Middle frontal gyrus (tissue), 1 donor: ENCODE measurements around the gene BDH1.
A peak's percentile ranks its signal among the peaks of the same experiment; 100 is the strongest.
"Not testable (repeated sequence)": the region's sequence is repeated elsewhere in the genome, so short reads cannot be mapped to it uniquely, and the experiment has no call there.

Experiments used
- DNase-seq: peaks from one replicate; pipeline ENCODE4 v3.0.0-alpha.2; 2015; ENCODE audit warnings: low spot score; ENCODE audit errors: extremely low spot score

Gene BDH1

DNA sequence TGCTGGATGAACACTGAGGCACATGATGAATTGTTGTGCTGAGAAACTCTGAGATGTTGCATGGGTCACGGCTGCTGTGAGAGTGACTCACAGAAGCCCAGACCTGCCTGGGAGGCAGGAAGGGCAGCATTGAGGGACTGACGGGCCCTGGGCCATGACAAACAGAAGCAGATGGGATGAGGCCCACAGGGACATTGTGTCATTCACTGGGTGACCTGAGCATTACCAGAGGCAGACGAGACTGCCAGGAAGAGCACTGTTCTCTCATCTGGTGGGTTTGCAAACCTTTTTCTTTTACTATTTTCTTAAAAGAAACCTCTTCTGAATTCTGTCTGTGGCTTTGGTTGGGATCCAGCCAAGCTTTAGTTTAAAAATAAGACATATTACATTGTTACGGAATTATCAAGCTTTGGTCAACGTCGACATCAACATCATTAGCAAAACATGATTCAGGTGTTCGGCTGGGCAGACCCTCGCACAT, 67.8 kb downstream of the BDH1 start:
- DNase-seq, result no peak

DNA sequence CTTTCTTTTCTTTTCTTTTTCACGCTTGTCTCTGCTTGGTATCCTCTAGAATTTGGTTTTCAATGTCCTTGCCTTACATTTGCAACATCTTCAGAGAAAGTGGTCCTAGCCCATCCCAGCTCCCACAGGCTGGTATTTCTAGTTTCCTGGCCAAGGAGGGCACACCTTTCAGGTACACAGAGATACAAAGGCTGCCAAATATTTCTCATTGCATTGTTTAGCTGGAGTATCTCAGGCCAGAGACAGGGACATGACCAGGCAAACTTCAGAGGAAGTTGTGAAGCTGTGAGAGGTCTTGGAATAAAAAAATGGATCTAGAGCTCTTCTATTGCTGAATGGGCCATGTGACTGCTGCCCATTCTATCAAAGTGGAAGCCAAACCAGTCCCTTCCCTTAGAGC, 68.9 kb downstream of the BDH1 start:
- no peak for DNase-seq

DNA sequence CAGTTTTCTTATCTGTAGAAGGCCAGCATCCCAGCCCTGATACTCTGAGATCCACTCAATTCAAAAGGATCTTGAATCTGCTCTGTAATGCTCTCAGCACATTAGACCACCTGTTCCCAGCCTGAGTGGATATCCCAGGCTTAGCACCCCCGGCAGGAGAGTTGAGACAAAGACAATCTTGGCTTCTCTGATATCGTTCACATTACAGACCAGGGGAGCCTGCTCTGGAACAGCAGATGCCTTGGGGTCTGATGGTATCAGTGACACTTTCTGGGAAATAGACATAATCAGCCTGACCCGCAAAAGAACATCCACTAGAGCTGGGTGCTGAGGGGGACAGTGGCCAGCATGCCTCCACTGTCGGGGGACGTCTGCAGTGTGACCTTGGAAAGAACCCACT, 70.6 kb downstream of the BDH1 start:
- DNase-seq, result no peak

DNA sequence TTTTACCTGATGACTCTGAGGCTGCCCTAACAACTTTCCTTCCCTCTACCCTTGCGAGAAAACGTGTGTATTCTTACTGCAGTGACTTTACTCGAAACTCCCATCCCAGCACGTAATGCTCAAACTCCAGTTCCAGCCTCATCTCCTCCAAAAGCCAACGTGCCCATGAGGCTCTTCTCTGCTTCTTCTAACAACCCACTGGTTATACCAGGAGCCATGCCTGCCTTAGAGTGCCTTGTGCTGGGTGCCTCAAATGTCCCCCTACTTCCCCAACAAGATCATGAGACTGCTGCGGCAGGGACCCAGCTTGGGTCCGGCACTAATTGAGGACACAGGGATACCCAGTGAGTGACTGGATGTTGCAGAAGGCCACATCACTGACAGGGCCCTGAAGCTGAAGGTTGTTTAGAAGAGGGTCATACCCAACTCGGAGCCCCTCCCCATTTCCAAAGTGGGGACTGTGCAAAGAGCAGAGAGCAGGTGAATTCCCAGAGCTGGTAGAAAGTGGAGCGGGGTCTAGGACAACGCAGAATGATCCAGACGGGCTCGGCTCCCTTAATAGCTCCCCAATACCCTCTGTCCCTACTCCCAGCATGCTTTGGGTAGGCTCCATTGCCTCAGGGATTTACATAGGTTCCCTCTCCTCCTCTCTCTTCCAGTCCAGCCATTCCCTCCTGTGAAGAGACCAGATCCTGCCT, 71.4 kb downstream of the BDH1 start:
- DNase-seq, result no peak

DNA sequence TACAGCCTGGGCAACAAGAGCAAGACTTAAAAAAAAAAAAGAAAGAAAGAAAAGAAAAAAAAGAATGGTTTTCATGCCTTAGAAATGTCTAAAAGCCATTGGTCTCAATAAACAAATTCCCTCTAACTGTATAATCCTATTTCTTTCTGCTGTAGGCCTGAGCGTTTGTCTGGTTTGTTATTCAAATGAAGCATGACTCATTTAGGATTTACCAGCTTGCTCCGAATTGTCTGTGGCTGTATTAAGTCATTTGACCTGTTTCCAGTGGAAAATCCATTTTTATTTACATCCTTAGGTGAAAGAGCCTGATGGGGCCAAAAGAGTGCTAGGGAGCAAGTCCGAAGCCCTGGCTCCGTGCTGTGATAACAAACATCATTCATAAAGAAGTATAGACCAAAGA, 73.8 kb downstream of the BDH1 start:
- no peak for DNase-seq

DNA sequence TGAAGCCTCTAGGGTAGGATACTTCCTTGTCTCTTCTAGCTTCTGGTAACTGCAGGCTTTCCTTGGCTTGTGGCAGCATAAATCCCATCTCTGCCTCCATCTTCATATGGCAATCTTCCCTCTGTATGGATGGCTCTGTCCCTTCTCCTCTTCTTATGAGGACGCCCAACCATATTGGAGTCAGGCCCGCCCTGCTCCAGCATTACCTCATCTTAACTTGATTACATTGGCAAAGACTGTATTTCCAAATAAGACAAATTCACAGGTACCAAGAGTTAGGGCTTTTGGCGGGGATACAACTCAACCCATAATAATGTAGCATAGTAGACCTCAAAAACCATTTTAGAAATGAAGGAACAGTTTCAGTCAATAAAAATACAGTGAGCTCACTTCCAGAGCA, 75.4 kb downstream of the BDH1 start:
- DNase-seq, result no peak

DNA sequence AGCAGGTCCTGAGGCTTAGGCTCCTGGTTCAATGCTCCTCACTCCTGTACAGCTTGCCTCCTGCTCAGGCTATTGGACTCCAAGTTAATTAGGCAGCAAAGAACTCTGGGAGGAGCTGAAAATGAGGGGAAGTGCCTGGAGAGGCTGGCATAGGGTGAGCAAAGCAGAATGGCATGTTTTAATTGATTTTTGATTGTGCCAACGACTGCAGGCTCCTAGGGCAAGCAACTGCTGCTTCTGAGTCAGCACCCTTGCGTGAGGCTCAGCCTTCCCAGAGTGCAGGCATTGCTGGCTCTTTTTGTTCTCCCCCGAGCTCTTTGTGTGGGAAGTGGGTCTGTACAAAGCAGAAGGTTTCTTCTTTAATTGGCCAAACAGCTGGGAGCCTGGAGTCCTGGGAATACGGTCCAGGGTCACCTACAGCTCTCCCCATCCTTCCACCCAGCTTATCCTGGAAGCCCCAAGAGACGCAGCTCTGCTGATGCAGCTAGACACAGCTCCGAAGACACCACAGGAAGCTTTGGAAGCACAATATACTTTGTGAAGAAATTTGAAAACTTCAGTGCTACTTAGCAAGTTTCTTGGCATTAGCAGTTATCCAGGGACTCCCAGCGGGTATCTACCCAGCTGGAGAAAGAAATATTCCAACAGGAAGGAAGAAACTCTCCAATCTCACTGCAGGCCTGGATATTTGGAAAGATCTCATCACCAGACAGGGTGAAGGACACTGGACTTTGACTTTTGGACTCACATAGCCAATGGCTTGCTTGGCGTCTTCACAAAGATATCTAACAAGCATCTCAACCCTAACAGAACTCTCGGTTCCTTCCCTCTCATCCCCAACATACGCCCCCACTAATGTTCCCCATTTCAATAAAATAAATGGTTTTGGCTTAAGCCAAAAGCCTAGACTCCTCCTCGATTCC, 76.8 kb downstream of the BDH1 start:
- DNase-seq, result no peak

DNA sequence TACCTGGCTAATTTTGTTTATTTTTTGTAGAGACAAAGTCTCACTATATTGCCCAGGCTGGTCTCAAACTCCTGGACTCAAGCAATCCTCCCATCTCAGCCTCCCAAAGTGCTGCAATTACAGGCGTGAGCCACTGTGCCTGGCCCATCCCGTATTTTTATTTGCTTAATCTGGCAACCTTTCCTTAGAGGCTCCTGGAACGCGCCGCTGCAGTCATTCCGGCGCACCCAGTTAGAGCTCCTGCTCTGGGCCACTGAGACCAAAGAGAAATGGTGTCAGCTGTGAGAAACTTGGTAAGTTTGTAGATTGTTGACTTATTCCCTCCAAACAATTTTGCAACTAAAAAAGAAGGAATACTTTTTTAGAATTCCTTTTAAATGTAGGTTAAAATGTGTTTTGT, 78.0 kb downstream of the BDH1 start:
- not testable (repeated sequence) for DNase-seq

DNA sequence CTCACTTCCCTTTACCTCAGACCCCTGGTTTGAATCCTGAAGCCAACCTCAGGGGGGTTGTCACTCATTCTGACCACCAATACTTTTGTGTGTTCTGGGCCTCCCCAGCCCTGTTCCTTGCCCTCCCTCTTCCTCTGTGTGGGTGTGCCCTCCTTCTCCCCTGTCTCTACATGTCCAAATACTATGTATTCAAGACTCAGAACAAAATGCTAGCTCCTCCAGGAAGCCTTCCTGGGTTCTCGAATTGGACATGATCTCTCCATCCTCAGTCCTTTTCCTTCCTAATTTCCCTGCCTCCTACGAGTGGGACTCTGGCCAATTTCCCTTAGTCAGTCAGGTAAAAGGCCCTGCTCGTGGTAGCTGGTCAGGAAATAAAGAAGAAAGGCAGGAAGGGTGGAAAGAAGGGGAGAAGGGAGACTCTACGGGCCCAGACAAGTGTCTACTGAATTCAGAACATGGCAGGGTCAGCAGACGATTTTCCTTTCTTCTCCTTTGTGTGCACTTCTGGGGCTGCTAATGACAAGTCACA, 79.7 kb downstream of the BDH1 start:
- DNase-seq, result no peak

DNA sequence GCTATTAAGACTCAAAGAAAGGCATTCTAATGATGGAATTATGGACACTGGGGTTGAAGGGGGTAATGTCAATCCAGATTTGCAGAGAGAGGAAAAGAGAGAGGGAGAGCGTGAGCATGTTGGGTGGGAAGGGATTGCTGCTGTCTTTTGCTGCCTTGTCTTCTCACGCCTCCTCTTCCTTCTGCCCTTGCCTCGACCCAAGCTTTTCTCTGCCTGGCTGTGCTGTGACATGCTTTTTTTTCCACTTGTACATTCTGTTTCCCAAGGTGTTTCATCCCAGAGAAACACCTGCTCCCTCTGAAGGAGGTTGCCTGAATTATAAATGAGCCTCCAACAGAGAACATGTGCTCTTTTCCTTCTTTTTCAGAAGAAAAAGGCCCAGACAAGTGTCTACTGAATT, 80.3 kb downstream of the BDH1 start:
- no peak for DNase-seq

DNA sequence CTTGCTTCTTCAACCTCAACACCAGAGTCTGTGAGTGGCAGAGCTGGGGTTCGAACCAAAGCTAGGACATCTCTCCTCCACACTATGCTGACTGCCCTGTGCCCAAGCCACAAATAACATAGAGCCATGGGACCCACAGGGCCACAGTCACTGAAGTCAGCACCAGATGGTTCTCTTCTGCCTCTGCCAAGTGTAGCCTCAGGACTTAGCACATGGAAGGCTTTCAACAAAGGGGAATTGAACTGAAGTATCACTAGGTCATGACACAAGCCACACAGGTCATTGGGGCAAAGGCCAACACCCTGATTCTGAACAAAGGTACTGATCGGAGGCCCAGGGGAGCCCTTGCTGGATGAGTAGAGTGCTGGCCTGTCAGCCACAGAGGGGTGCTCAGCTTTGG, 83.6 kb downstream of the BDH1 start:
- no peak for DNase-seq

DNA sequence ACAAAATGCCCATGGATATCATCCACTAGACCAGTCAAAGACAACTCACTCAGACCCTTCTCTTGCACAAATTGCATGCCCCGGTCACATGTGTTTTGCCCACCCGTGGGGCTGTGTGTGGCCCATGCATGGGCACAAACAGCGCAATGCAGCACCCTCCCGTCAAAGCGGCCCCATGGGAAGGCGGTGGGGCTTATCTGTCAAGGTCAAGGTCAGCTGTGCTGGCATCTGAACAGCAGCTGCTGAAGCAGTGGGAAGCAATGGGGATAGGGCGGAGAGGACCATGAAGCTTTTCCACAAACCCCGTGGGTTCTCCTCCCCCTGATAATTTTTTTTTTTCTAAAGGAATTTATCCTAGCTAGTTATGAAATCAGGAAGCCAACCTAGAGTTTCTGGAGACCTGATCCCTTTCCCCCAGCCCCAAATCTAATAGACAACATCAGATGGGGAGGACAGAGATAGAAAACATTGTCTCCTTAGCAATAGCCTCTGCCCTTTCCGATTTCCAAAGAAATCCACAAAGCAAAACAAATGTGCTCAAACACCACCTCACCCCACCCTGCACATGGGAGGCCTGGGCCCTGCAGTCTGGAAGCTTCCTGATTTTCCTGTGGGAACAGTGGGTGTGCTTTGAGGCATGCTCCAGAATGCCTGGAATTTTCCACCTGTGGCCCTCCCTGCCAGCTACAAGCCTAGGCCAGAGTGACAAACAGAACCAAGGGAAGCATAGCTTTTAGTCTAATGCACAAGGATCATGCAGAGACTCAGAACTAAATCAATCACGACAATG, 84.4 kb downstream of the BDH1 start:
- DNase-seq, result no peak

DNA sequence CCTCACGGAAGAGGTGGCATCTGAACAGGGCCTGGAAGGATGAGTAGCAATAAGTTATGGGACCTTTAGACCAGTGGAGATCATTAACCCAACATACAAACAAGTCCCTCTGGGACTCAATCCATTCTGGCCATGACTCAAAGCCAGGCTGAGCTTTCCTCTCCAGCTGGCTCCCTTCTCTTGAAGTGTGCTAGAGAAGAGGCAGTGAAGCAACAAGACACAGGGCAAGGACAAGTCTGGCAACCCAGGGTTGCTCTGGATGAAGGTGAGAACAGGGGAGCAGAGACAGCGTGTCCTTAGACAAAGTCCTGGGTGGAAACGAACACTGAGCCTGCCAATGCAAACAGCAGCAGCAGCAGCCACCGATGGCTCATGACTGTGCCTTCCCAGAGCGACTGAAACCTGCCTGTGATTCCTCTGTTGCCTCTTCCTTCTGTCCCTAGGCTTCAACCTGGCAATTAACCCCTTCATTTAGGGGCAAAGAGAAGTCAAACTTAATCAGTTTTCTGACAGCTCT, 86.8 kb downstream of the BDH1 start:
- no peak for DNase-seq

DNA sequence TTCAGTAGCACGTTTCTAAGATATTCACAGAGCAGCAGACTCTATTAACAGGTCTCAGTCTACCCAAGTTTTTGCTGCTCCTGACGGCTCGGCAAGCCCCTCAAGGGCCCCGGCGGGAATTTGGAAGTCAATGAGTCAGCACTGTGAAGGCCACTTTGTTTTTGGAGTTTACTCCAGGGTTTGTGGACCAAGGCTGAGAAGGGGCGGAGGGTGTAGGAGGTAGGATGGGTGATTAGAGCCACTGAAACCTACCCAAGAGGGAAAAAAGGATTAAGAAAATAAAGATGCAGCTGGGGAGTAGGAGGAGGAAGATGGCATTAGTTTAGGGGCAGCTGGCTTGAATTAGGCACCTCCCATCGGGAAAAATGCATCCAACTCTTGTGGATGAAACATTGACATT, 87.6 kb downstream of the BDH1 start:
- DNase-seq, result no peak

DNA sequence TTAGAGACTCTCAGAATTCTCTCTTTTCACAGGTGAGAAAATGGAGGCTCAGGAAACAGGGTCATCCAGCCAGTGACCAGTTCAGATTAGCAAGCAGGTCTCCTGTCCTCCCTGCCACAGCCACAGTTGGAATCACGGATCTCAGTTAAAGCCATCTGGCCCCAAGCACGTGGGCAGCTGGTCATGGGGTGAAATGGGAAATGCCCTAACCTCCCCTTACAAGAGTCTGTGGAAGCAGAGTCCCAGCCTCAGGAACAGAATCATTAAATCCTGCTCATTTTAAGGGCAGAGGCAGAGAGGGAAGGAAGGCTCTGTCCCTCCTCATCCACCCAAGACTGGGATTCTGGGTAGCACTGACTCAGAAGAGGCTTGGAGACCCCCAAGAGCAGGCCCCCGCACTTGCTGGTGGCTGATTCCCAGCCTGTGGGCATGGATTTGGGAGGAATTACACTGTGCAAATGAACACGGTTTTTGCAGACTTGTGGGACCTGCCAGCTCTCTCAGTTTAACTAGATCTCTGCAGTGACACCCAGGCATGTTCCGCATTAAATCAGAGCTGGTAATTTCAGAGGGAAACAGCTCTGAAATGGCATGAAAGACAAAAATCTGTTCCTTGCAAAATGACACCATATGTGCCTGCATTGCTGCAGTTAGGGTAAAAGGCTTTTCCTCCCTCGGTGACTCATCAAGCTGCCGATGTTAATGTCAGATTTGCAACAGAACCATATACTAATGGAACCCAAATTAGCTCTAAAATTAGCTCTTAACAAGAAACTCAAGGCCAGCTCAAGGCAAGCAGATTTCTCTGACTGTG, 89.0 kb downstream of the BDH1 start:
- DNase-seq, result peak; percentile 60

DNA sequence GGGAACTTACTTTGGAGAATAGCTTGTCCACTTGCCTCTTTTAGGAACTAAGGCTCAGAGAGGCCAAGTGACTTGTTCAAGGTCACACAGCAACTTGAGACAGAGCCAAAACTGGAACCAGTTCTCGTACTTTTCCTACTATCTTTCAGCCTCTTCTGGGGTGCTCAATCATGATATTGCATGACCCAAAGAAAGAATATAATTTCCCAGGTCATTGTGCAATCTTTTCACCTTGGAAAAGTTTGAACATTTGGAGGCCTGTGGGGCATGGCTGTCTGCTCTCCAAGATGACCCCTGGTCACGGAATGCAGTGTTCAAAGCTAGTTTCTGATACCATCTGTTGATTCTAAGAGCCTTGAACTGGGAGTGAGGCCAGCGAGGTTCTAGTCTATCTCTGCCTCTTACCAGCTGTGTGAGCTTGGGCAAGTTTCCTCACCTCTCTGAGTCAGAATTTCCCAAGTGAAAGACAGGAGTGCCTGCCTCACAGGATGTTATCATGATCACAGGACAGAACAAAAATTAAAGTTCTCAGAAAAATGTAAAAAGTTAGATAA, 89.7 kb downstream of the BDH1 start:
- DNase-seq, result no peak

DNA sequence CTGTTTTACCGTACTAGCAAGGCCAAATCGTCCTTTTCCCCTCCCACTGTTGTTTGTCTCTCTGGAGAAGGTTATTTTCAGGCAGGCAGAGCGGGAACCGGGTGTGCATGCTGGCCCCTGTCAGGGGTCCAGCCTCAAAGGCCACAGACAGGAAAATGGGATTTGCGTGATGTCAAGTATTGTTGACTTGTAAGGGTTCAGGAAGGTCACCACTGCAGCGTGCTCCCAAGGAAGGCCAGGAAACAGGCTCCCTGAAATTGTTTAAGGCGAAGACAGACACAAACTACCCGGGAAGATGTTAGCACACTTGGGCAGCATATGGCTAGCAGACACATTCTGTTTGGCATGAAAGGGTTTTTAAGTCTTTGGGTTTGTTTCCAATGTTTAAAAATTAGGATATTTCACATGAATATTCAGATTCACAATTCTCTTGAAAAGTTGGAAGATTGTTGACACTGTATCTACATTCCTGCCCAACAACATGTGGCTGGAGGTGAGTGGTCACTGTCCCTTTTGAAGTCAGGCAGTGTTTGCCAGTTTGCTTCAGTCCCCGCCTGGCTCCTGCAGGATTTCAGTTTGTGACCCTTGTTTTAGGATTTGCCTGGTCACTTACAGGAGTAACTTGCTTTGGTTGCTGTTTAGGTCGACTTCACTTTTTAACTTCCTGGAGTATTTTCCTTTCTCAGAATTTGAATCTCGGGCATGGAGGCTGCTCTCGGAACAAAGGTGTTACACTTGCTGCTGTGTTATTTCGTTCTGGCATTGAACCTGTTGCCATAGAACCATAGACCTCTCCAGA, 90.4 kb downstream of the BDH1 start:
- no peak for DNase-seq

DNA sequence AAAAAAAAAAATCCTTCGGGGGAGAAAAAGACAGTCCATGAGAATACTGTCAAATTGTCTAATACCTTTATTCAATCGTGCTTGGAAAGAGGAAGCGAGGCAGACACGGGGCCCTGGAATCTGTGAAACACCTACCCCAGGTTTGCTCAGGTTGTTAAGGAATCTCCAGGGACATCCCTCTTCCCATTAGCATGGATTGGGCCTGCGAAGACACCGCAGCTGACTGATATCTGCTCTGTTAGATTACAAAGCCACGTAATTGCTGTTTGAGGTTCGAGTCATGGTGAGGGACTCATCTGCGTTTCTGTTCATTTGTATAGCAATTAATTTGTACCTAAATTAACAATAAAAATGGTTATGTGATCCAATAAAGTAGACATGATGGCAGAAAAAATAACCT, 91.0 kb downstream of the BDH1 start:
- no peak for DNase-seq

DNA sequence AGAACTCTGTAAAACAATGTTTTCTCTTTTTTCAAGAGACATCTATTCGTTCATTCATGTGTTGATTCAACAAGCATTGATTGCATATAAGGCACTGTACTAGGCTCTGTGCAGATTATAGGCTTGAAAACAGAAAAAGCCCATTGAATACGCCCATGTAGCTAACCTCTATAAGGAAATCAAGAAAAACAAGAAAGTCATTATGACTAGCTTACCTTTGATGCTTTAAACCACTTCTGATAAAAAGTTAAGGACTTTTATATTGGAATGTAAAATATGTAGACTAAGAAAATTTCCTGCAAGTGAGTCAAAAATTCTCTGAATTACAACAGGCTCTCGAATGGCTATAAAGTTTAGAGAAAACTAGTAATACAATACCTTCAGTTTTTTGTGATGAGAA, 92.5 kb downstream of the BDH1 start:
- DNase-seq, result no peak
